CD14-positive monocyte (primary cell): ENCODE data around the gene MPP4. TPM values are rescaled to one million over a fixed set of nuclear protein-coding genes. Genes with fewer than 3 reads are reported as not detected.

ENCODE experiments used
- DNase-seq, 3 donors: peaks; one replicate each; pipeline ENCODE4 v3.0.0-alpha.2; 2011 to 2022
- H2AFZ ChIP-seq: 2 replicates; pipeline ENCODE4 v1.6.0; 2012; ENCODE audit warnings: mild to moderate bottlenecking, low read depth, low read length, inconsistent platforms; ENCODE audit not compliant: insufficient read depth, poor library complexity, severe bottlenecking
- H3K27ac ChIP-seq, 2 donors: 1 replicate in 1 of 2; 2 replicates in 1 of 2; pipeline ENCODE4 v1.5.1; 2012 to 2013; ENCODE audit warnings: low read length in 2 of 2, control low read depth in 1 of 2, inconsistent platforms in 1 of 2, low read depth in 1 of 2, mild to moderate bottlenecking in 1 of 2
- H3K27me3 ChIP-seq, 2 donors: one replicate each; pipeline versions ENCODE4 v1.6.0 to v1.6.1; 2011 to 2013; ENCODE audit warnings: low read length in 2 of 2; ENCODE audit not compliant: control insufficient read depth in 2 of 2, insufficient read depth in 2 of 2
- H3K36me3 ChIP-seq, 2 donors: replicated peaks in 1 of 2; 1 replicate in 1 of 2; 2 replicates in 1 of 2; pipeline versions ENCODE4 v1.5.1 to v1.6.1; 2012 to 2013; ENCODE audit warnings: low read length in 2 of 2, control low read depth in 1 of 2, inconsistent platforms in 1 of 2, mild to moderate bottlenecking in 1 of 2; ENCODE audit not compliant: insufficient read depth in 2 of 2, control insufficient read depth in 1 of 2
- H3K4me1 ChIP-seq, 2 donors: 1 replicate in 1 of 2; 2 replicates in 1 of 2; pipeline versions ENCODE4 v1.5.1 to v1.6.1; 2012 to 2013; ENCODE audit warnings: low read length in 2 of 2, control low read depth in 1 of 2, inconsistent platforms in 1 of 2, mild to moderate bottlenecking in 1 of 2, moderate library complexity in 1 of 2; ENCODE audit not compliant: insufficient read depth in 2 of 2, control insufficient read depth in 1 of 2
- H3K4me2 ChIP-seq: replicated peaks from 2 replicates; pipeline ENCODE3; 2012; ENCODE audit warnings: low read length, moderate library complexity, mild to moderate bottlenecking; ENCODE audit not compliant: poor library complexity, severe bottlenecking; ENCODE audit errors: extremely low read depth
- H3K4me3 ChIP-seq, 3 experiments: fragments of 200-600 bp in 1 of 3; sonication (generic) in 1 of 3; replicated peaks in 1 of 3; 1 replicate in 2 of 3; 2 replicates in 1 of 3; pipeline ENCODE4 v1.5.1; 2011 to 2013; ENCODE audit warnings: low read length in 3 of 3, mild to moderate bottlenecking in 3 of 3, control low read depth in 2 of 3, low read depth in 2 of 3, inconsistent platforms in 1 of 3, moderate library complexity in 1 of 3
- H3K79me2 ChIP-seq: 2 replicates; pipeline ENCODE4 v1.6.0; 2012; ENCODE audit warnings: mild to moderate bottlenecking, control low read depth, inconsistent platforms, low read length, moderate library complexity; ENCODE audit not compliant: insufficient read depth
- H3K9ac ChIP-seq: 2 replicates; pipeline ENCODE4 v1.6.0; 2017; ENCODE audit warnings: low read length, mild to moderate bottlenecking; ENCODE audit not compliant: insufficient read depth, poor library complexity, severe bottlenecking
- H3K9me3 ChIP-seq, 2 donors: replicated peaks in 1 of 2; 1 replicate in 1 of 2; 2 replicates in 1 of 2; pipeline versions ENCODE4 v1.5.1 to v1.6.1; 2012 to 2013; ENCODE audit warnings: low read length in 2 of 2, control low read depth in 1 of 2; ENCODE audit not compliant: control insufficient read depth in 1 of 2, insufficient read depth in 1 of 2
- H4K20me1 ChIP-seq: 2 replicates; pipeline ENCODE4 v1.6.0; 2012; ENCODE audit warnings: mild to moderate bottlenecking, low read length, control low read depth, moderate library complexity; ENCODE audit not compliant: insufficient read depth
- H3K27ac Mint-ChIP-seq, 7 donors: one replicate each; pipeline ENCODE4 v1.8.0; 2020; ENCODE audit warnings: mild to moderate bottlenecking in 7 of 7, mixed read lengths in 7 of 7, moderate library complexity in 6 of 7, inconsistent platforms in 2 of 7
- H3K27me3 Mint-ChIP-seq, 3 donors: one replicate each; pipeline ENCODE4 v1.8.0; 2021 to 2022; ENCODE audit warnings: low read depth in 3 of 3, mild to moderate bottlenecking in 3 of 3, mixed read lengths in 3 of 3, moderate library complexity in 3 of 3, inconsistent platforms in 1 of 3
- H3K36me3 Mint-ChIP-seq, 2 donors: one replicate each; pipeline ENCODE4 v1.8.0; 2020; ENCODE audit warnings: mixed read lengths in 2 of 2, inconsistent platforms in 1 of 2, mild to moderate bottlenecking in 1 of 2
- H3K4me1 Mint-ChIP-seq: one replicate; pipeline ENCODE4 v1.8.0; 2020; ENCODE audit warnings: mild to moderate bottlenecking, mixed read lengths
- H3K4me3 Mint-ChIP-seq, 2 donors: one replicate each; pipeline ENCODE4 v1.8.0; 2020; ENCODE audit warnings: mild to moderate bottlenecking in 2 of 2, mixed read lengths in 2 of 2, moderate library complexity in 1 of 2
- H3K9me3 Mint-ChIP-seq, 7 donors: one replicate each; pipeline ENCODE4 v1.8.0; 2020 to 2022; ENCODE audit warnings: mixed read lengths in 7 of 7, mild to moderate bottlenecking in 6 of 7, moderate library complexity in 6 of 7, inconsistent platforms in 2 of 7
- WGBS: methylation state at CpG from one replicate; pipeline ENCODE4 v1.1.5; 2013; ENCODE audit warnings: missing lambda C conversion rate; ENCODE audit not compliant: insufficient coverage; 5-methylcytosine and 5-hydroxymethylcytosine counted together
- intact Hi-C, 2 donors: fragments of 100-400 bp; cut with micrococcal nuclease; formaldehyde crosslinking; loops; one replicate each; pipeline versions ENCODE4 v1.15.0 to v1.15.1; 2023
- polyA plus RNA-seq, 3 donors: library from polyadenylated mRNA; depleted of rRNA in 1 of 3; unstranded in 2 of 3; stranded (reverse) in 1 of 3; fragments of 300-500 nt in 2 of 3; fragments of >200 nt in 1 of 3; fragmentation: Illumina TruSeq in 2 of 3; gene quantifications; 1 replicate in 2 of 3; 2 replicates in 1 of 3; pipeline ENCODE4 v1.2.3, GENCODE V29; 2012 to 2021
- TF ChIP-seq, protein P1 (sequence below): fragments of 200-600 bp; IDR thresholded peaks from one replicate; pipeline ENCODE4 v1.8.0; 2022; ENCODE audit warnings: antibody characterized with exemption, mild to moderate bottlenecking

MPP4 gene
- polyA plus RNA-seq, 3 donors = 0.04 TPM; not detected in 2

- Histone ChIP-seq H2AFZ (no peak overlapping the region), H3K79me2 (no peaks in the 10 kb centered on the region), H4K20me1 (no peaks in the 10 kb centered on the region), H3K36me3 (no peaks in the 10 kb centered on the region), H3K9ac (no peak overlapping the region), H3K9me3 (no peaks in the 10 kb centered on the region), H3K4me1 (no peaks in the 10 kb centered on the region), H3K27ac (no peak overlapping the region), H3K4me3 (no peak overlapping the region), H3K27me3 (no peaks in the 10 kb centered on the region), H3K4me2 (no peak overlapping the region)
- no peak for DNase-seq
- intact Hi-C loops = no loop called here
- H3K9me3 Mint-ChIP-seq = no peaks in the 10 kb centered on the region
- no peaks in the 10 kb centered on the region for H3K4me1 Mint-ChIP-seq
- no peak overlapping the region for H3K27ac Mint-ChIP-seq
- 83% methylated on average over 9 of the region's 9 CpGs for WGBS
- TF ChIP-seq, protein P1, sequence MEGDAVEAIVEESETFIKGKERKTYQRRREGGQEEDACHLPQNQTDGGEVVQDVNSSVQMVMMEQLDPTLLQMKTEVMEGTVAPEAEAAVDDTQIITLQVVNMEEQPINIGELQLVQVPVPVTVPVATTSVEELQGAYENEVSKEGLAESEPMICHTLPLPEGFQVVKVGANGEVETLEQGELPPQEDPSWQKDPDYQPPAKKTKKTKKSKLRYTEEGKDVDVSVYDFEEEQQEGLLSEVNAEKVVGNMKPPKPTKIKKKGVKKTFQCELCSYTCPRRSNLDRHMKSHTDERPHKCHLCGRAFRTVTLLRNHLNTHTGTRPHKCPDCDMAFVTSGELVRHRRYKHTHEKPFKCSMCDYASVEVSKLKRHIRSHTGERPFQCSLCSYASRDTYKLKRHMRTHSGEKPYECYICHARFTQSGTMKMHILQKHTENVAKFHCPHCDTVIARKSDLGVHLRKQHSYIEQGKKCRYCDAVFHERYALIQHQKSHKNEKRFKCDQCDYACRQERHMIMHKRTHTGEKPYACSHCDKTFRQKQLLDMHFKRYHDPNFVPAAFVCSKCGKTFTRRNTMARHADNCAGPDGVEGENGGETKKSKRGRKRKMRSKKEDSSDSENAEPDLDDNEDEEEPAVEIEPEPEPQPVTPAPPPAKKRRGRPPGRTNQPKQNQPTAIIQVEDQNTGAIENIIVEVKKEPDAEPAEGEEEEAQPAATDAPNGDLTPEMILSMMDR = peak; percentile 38
- H3K36me3 Mint-ChIP-seq = no peaks in the 10 kb centered on the region
- H3K27me3 Mint-ChIP-seq = peaks cover 1 to 4% (median 2%) of the 10 kb centered on the region in 3 donors
- H3K4me3 Mint-ChIP-seq = no peak overlapping the region
Measured at GRCh38 chr2:201680743-201681142, 17.7 kb downstream of the MPP4 start.

- TF ChIP-seq, protein P1 = no peak
- no peak for DNase-seq
- H3K27me3 Mint-ChIP-seq = peaks cover 0 to 2% (median 1%) of the 10 kb centered on the region in 3 donors
- H3K9ac ChIP-seq = no peak overlapping the region
- no peak overlapping the region for H3K4me2 ChIP-seq
- H4K20me1 ChIP-seq = no peaks in the 10 kb centered on the region
- H3K79me2 ChIP-seq = no peaks in the 10 kb centered on the region
- H2AFZ ChIP-seq = no peak overlapping the region
- H3K4me3 ChIP-seq = no peak overlapping the region
- no peak overlapping the region for H3K27ac Mint-ChIP-seq
- no peak overlapping the region for H3K27ac ChIP-seq
- intact Hi-C loops = no loop called here
- H3K4me3 Mint-ChIP-seq = no peak overlapping the region
- H3K9me3 ChIP-seq = no peaks in the 10 kb centered on the region
- no peaks in the 10 kb centered on the region for H3K36me3 Mint-ChIP-seq
- no peaks in the 10 kb centered on the region for H3K9me3 Mint-ChIP-seq
- H3K27me3 ChIP-seq = no peaks in the 10 kb centered on the region
- H3K36me3 ChIP-seq = no peaks in the 10 kb centered on the region
- H3K4me1 Mint-ChIP-seq = no peaks in the 10 kb centered on the region
- H3K4me1 ChIP-seq = no peaks in the 10 kb centered on the region
- 83% methylated on average over 1 of the region's 6 CpGs for WGBS
Measured at GRCh38 chr2:201678401-201678800, 20.0 kb downstream of the MPP4 start.
